Activated T-helper 1 cell treated with Interleukin-2 at 50 U/mL for 16 hours (primary cell): ENCODE data around the gene BST2.

Source experiments
- DNase-seq: peaks from one replicate; pipeline ENCODE4 v3.0.0-alpha.2; 2020; ENCODE audit warnings: low read depth

The BST2 gene, protein sequence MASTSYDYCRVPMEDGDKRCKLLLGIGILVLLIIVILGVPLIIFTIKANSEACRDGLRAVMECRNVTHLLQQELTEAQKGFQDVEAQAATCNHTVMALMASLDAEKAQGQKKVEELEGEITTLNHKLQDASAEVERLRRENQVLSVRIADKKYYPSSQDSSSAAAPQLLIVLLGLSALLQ

DNA sequence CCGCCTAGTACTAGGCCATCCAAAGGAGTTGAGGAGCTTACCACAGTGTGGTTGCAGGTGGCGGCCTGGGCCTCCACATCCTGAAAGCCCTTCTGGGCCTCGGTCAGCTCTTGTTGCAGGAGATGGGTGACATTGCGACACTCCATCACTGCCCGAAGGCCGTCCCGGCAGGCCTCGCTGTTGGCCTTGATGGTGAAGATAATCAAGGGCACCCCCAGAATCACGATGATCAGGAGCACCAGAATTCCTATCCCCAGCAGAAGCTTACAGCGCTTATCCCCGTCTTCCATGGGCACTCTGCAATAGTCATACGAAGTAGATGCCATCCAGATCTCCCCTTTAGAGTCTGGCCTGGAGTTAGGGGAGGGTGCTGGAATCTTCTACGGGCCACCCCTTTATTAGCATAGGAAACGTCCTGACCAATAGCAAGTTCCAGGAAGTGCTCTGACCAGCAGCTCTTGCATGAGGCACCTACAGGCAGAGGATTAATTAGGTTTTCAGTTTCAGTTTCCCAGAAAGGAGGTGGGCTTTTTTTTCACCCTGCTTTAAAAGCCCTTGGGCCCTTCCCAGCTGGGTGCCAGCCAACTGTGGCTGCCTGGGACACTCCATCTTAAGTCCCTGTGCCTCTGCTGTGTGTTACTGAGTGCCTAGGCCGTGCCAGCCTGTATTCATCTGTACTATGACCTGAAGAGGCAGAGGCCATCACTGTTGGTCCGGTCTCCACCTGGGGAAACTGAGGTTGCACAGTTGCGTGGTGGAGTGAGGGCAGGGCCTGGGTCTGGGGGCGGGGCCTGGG is at the start of gene BST2:
Gene BST2 (minus strand): TSS at position 381 of the 796 bp plus-strand sequence. CDS start 55 bp downstream, at position 326.
- DNase-seq: no peak

GRCh38 chr19:17454576-17455071 is 49.2 kb upstream of the BST2 start:
- no peak for DNase-seq

- DNase-seq: no peak
Observed at GRCh38 chr19:17451820-17452219, 46.4 kb upstream of the BST2 start.

- no peak for DNase-seq
Observed at GRCh38 chr19:17450264-17451075, 45.0 kb upstream of the BST2 start.

DNA sequence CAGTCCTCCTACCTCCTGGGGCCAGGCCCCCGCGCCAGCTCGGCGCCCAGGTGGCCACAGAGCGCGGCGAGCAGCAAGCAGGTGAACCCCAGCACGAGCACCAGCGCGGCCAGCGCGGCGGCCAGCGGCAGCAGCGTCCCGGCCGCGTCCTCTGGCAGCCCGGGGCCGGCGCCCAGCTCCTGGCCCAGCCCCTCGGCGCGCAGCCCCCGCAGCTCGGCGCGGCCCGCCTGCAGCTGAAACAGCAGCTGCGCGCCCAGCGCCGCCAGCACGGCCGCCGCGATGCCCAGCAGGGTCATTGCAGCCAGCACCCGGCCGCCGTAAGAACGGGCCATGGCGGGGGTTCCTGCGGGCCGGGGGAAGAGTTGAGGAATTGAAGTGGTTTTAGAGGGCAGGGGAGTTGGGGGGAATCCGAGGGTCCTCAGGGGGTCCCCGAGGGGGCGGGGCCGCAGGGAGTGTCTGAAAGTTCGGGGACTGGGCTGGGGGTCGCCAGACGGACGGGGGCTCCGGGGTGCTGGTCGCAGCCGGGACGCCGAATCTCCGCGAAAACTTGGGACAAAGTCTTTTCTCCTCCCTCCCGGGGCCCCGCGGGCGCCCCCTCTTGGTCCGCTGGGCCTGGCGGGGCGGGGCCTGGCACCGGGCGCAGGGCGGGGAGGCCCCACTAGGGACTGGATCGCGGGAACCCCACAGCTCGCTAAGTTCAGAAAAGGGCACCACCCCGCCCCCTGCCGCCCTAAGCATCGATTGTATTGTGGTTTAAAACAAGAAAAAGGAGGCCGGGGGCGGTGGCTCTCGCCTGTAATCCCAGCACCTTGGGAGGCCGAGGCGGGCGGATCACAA is 42.9 kb upstream of the BST2 start, which contains the start of gene TMEM221:
Gene TMEM221 (minus strand): TSS at position 538 of the 837 bp plus-strand sequence. CDS start 206 bp downstream, at position 332.
- peak; percentile 41 for DNase-seq

GRCh38 chr19:17447704-17448130 is 42.3 kb upstream of the BST2 start:
- no peak for DNase-seq

GRCh38 chr19:17445526-17446165 is 40.2 kb upstream of the BST2 start:
- DNase-seq: no peak

GRCh38 chr19:17441241-17442021 is 36.0 kb upstream of the BST2 start:
- DNase-seq: no peak

DNA sequence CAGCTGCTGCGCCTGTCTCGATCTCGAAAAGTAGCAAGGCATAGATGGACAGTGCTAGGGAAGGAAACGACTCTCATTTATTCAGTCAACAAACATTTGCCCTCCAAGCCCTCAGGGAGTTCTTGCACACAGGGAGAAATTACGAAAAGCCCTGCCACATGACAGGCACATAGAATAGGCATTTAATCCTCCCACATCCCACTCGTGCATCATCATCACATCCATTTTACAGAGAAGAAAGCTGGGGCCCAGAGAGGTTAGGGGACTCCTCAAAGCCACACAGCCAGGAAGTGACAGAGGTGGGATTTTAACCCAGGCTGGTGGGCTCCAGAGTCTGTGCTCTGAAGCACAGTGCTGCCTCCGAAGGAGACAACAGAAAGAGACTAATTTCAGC is 31.4 kb upstream of the BST2 start:
- no peak for DNase-seq

DNA sequence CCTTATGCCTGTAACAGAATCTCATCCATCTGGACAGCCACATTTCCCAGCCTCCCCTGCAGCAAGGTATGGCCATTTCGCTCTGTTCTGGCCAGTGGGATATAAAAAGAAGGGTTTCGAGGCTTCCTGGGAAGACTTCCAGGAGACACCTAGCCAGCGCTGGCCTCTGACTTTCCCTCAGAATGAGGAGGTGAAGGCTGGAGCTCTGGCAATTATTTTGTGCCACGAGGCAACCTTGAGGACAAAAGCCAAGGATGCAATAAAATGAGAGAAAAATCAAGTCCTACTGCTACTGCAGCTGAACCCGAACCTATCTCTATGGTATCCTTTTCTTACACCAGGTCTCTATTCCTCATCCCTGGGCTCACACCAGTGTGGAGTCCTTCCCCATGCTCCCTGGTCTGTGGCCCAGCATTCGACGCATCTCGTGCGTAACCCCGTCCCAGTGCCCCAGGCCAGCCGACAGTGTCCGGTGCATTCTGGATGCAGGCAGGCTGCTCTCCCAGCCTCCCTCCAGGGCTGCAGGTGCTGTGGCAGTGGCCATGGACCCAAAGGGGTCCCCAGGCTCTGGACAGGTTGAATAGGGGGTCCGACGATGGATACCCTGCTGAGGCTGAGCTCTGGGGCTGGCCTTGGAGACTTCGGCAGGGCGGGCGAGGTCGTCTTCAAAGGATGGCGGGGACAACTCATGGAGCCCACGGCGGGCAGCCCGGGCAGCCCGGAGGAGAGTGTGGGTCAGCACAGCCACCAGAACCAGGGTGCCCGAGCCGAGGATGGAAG is 30.9 kb upstream of the BST2 start:
- no peak for DNase-seq

DNA sequence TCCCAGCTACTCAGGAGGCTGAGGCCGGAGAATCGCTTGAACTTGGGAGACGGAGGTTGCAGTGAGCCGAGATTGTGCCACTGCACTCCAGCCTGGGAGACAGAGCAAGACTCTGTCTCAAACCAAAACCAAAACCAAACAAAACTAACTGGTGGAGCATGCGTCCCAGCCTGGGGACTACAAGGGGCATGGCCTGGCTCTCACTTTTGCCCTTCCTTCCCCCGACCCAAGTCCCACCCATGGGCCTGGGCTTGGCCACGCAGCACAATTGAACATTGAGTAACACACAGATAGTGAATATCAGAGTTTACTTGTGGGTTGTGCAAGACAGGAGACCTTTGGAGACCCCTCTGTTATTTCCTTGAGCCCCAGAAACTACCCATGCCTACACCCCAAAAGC is 29.8 kb upstream of the BST2 start:
- DNase-seq: no peak

DNA sequence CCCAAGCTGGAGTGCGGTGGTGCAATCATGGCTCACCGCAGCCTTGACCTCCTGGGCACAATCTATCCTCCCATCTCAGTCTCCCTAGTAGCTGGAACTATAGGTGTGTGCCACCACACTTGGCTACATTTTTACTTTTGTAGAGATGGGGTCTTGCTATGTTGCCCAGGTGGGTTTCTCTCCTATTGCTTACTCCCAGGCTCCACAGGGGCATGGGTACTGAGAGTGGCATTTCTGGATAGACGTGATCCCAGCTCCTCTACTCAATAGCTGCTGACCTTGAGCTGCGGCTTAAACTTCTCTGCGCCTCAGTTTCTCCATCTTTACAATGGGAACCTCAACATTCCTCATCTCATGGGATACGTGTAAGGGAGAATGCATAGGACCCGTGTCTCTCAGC is 26.0 kb upstream of the BST2 start:
- DNase-seq: no peak

DNA sequence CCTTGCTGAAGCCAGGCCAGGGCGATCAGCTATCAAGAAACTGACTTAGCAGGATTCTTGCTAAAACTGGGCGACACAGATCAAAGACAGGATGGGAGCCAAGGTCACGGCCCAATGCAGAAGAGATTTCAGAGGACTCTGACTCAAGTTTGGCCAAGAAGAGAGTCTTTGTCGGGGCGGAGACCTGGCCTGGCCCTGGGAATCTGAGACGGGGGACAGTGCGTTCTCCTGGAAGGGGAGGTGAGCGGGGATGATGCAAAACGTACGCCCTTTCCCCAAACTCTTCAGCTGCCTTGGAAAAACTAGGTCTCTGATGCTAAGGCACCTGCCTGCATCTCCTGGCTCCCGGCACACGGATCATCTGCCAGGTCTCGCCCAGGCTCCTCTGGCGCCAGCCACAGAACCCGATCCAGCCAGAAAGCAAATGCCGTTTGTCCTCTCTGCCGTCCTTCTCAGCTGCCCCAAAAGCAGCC is 24.2 kb upstream of the BST2 start:
- DNase-seq: no peak

DNA sequence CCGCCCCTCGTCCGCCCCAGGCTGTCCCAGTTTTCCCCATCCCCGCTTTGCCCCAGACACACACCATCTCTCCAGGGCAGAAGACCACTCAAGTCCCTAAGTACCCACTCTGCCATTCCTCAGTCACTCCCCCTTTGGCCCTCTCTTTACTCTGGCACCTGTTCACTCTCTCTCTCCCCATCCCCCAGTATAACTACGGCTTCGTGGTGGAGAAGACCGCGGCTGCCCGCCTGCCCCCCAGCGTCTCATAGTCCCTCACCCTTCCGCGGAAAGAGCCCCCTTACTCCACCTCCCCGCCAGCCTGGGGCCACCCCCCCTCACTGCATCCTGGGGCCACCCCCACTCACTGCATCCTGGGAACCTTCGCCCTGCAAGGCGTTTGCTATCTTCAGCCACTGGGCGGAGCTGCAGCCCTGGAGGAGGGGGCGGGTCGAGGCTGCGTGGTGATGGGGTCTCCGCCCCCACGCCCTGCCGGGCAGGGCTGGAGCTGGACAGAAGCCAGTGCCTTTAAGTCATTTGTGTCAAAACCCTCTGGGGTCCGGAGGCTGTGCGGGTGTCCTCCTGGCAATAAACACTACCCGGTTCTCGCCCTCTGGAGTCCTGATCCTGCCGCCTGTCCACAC is 19.4 kb upstream of the BST2 start:
- no peak for DNase-seq

- no peak for DNase-seq
Observed at GRCh38 chr19:17423429-17424208, 18.2 kb upstream of the BST2 start.

DNA sequence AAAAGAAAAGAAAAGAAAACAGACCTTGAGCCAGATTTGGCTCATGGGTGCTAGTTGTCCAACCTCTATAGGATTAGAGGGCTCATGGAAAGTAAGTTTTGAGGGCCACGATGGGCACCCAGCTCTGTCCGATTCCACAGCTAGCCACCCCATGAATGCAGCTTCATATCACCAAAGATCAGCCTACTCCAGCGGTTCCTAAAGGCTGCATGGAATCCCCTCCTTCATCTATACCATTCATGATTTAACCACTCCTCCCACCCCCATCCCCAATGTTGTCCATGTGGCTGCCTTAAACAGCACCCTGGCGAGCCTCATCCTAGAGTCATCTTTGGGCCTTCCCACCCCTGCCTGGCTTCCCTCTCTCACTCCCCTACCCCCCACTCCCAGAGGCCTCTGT is 16.5 kb upstream of the BST2 start:
- no peak for DNase-seq

GRCh38 chr19:17420475-17420924 is 15.1 kb upstream of the BST2 start:
- no peak for DNase-seq
